H9 (cell line): ENCODE results near the gene NR2C1. TPM values are rescaled to one million over a fixed set of nuclear protein-coding genes. Genes with fewer than 3 reads are reported as not detected.

Experiments used
- DNase-seq: peaks from one replicate; pipeline ENCODE4 v3.0.0-alpha.2; 2017
- H2AFZ ChIP-seq: one replicate; pipeline ENCODE4 v1.6.1; 2013; ENCODE audit warnings: mild to moderate bottlenecking, low read length, control low read depth, moderate library complexity
- H2AK5ac ChIP-seq: 2 replicates; pipeline ENCODE4 v1.6.1; 2013; ENCODE audit warnings: low read length, control low read depth, mixed read lengths; ENCODE audit not compliant: insufficient read length
- H2BK120ac ChIP-seq: one replicate; pipeline ENCODE4 v1.6.1; 2013; ENCODE audit warnings: low read depth, mild to moderate bottlenecking, low read length, control low read depth, inconsistent platforms; ENCODE audit not compliant: poor library complexity, severe bottlenecking
- H2BK12ac ChIP-seq: 2 replicates; pipeline ENCODE4 v1.6.1; 2013; ENCODE audit warnings: low read length, control low read depth, mixed read lengths, low read depth; ENCODE audit not compliant: insufficient read length
- H2BK15ac ChIP-seq: 2 replicates; pipeline ENCODE4 v1.6.1; 2013; ENCODE audit warnings: low read depth, low read length, control low read depth
- H2BK20ac ChIP-seq: one replicate; pipeline ENCODE4 v1.6.1; 2013; ENCODE audit warnings: low read depth, mild to moderate bottlenecking, low read length, control low read depth, inconsistent platforms; ENCODE audit not compliant: poor library complexity, severe bottlenecking
- H2BK5ac ChIP-seq: 2 replicates; pipeline ENCODE4 v1.6.1; 2013; ENCODE audit warnings: low read length, control low read depth, mixed read lengths; ENCODE audit not compliant: insufficient read length
- H3K14ac ChIP-seq: 2 replicates; pipeline ENCODE4 v1.6.1; 2013; ENCODE audit warnings: low read length, control low read depth; ENCODE audit not compliant: insufficient read depth
- H3K18ac ChIP-seq: 2 replicates; pipeline ENCODE4 v1.6.1; 2013; ENCODE audit warnings: low read depth, mild to moderate bottlenecking, mixed read lengths, low read length, control low read depth; ENCODE audit not compliant: insufficient read length
- H3K23ac ChIP-seq: 2 replicates; pipeline ENCODE4 v1.6.1; 2013; ENCODE audit warnings: low read length, control low read depth, mixed read lengths, low read depth; ENCODE audit not compliant: insufficient read length
- H3K23me2 ChIP-seq: 2 replicates; pipeline ENCODE4 v1.6.1; 2013; ENCODE audit warnings: low read depth, mild to moderate bottlenecking, mixed read lengths, low read length, control low read depth; ENCODE audit not compliant: insufficient read length, poor library complexity, severe bottlenecking
- H3K27ac ChIP-seq: 2 replicates; pipeline ENCODE4 v1.5.1; 2013; ENCODE audit warnings: low read length, control low read depth, mixed read lengths, low read depth; ENCODE audit not compliant: insufficient read length
- H3K27me3 ChIP-seq: 2 replicates; pipeline ENCODE4 v1.6.1; 2013; ENCODE audit warnings: low read length, control low read depth, inconsistent platforms; ENCODE audit not compliant: insufficient read depth
- H3K4ac ChIP-seq: 2 replicates; pipeline ENCODE4 v1.6.1; 2013; ENCODE audit warnings: low read depth, mild to moderate bottlenecking, control low read depth, inconsistent platforms, low read length, moderate library complexity
- H3K4me1 ChIP-seq: 2 replicates; pipeline ENCODE4 v1.6.1; 2013; ENCODE audit warnings: low read length, control low read depth, inconsistent platforms; ENCODE audit not compliant: insufficient read depth
- H3K4me2 ChIP-seq: 2 replicates; pipeline ENCODE4 v1.6.1; 2013; ENCODE audit warnings: low read length, control low read depth, mixed read lengths; ENCODE audit not compliant: insufficient read length, insufficient read depth
- H3K56ac ChIP-seq: 2 replicates; pipeline ENCODE4 v1.6.1; 2013; ENCODE audit warnings: low read depth, mild to moderate bottlenecking, mixed read lengths, low read length, control low read depth; ENCODE audit not compliant: insufficient read length
- H3K79me1 ChIP-seq: 2 replicates; pipeline ENCODE4 v1.6.1; 2013; ENCODE audit warnings: low read depth, mild to moderate bottlenecking, moderate library complexity, low read length, control low read depth, inconsistent platforms; ENCODE audit not compliant: insufficient read depth, poor library complexity, severe bottlenecking
- H3K79me2 ChIP-seq: 2 replicates; pipeline ENCODE4 v1.6.1; 2013; ENCODE audit warnings: low read length, control low read depth, inconsistent platforms; ENCODE audit not compliant: insufficient read depth
- H3K9ac ChIP-seq: 2 replicates; pipeline ENCODE4 v1.6.1; 2013; ENCODE audit warnings: low read length, control low read depth, mixed read lengths; ENCODE audit not compliant: insufficient read length; ENCODE audit errors: extremely low read depth
- H3K9me3 ChIP-seq: one replicate; pipeline ENCODE4 v1.6.1; 2013; ENCODE audit warnings: low read depth, low read length, inconsistent platforms; ENCODE audit not compliant: control insufficient read depth
- H3T11ph ChIP-seq: one replicate; pipeline ENCODE4 v1.6.1; 2013; ENCODE audit warnings: mild to moderate bottlenecking, low read length, control low read depth, inconsistent platforms
- H4K20me1 ChIP-seq: one replicate; pipeline ENCODE4 v1.6.1; 2013; ENCODE audit not compliant: control insufficient read depth, insufficient read length, insufficient read depth
- H4K5ac ChIP-seq: 2 replicates; pipeline ENCODE4 v1.6.1; 2013; ENCODE audit warnings: low read depth, mild to moderate bottlenecking, mixed read lengths, low read length, control low read depth; ENCODE audit not compliant: insufficient read length
- H4K8ac ChIP-seq: replicated peaks from 2 replicates; pipeline ENCODE4 v1.6.1; 2013; ENCODE audit warnings: low read length, control low read depth, mixed read lengths, low read depth; ENCODE audit not compliant: insufficient read length
- H4K91ac ChIP-seq: 2 replicates; pipeline ENCODE4 v1.6.1; 2013; ENCODE audit warnings: low read depth, mild to moderate bottlenecking, moderate library complexity, mixed read lengths, low read length, control low read depth; ENCODE audit not compliant: insufficient read length
- H3K27ac Mint-ChIP-seq, 3 experiments: 2 replicates in 2 of 3; 3 replicates in 1 of 3; pipeline ENCODE4 v1.8.0; 2020 to 2021; ENCODE audit warnings: mixed read lengths in 3 of 3, mild to moderate bottlenecking in 1 of 3, moderate library complexity in 1 of 3
- H3K27me3 Mint-ChIP-seq: 2 replicates; pipeline ENCODE4 v1.8.0; 2021; ENCODE audit warnings: low read depth, mild to moderate bottlenecking, moderate library complexity, mixed read lengths
- H3K36me3 Mint-ChIP-seq, 3 experiments: 2 replicates in 2 of 3; 3 replicates in 1 of 3; pipeline ENCODE4 v1.8.0; 2020 to 2021; ENCODE audit warnings: low read depth in 3 of 3, mixed read lengths in 3 of 3; ENCODE audit not compliant: insufficient read depth in 1 of 3
- H3K4me1 Mint-ChIP-seq, 2 experiments: 2 replicates each; pipeline ENCODE4 v1.8.0; 2020; ENCODE audit warnings: mixed read lengths in 2 of 2
- H3K4me3 Mint-ChIP-seq, 2 experiments: 2 replicates in 1 of 2; 3 replicates in 1 of 2; pipeline ENCODE4 v1.8.0; 2020 to 2021; ENCODE audit warnings: mild to moderate bottlenecking in 2 of 2, mixed read lengths in 2 of 2, moderate library complexity in 1 of 2
- H3K9me3 Mint-ChIP-seq, 2 experiments: 2 replicates in 1 of 2; 3 replicates in 1 of 2; pipeline ENCODE4 v1.8.0; 2020; ENCODE audit warnings: mild to moderate bottlenecking in 2 of 2, mixed read lengths in 2 of 2, moderate library complexity in 1 of 2
- CTCF ChIP-seq: fragments of 200-600 bp; sonication (generic); conservative IDR thresholded peaks from 3 replicates; pipeline ENCODE4 v1.8.0; 2021; ENCODE audit warnings: antibody characterized with exemption, mild to moderate bottlenecking
- WGBS: extraction: QIAGEN DNeasy Blood & Tissue Kit; methylation state at CpG from one replicate; pipeline ENCODE4 v1.1.7; 2013; ENCODE audit warnings: missing lambda C conversion rate, low lambda C conversion rate, mixed read lengths; ENCODE audit not compliant: insufficient read length; ENCODE audit errors: extremely low coverage; 5-methylcytosine and 5-hydroxymethylcytosine counted together
- total RNA-seq: library from RNA; stranded (reverse); gene quantifications from 2 replicates; pipeline ENCODE4 v1.2.1, GENCODE V29; 2021

The NR2C1 gene
- total RNA-seq, 1 experiment from 2014 or later, result 47.0 TPM

GRCh38 chr12:95099270-95099790, 25.9 kb upstream of the NR2C1 start:
- WGBS, result no CpG with 5 or more reads among the region's 4 CpGs
- H4K5ac ChIP-seq, result no peak overlapping the region
- no peak overlapping the region for H3K4ac ChIP-seq
- H3K79me1 ChIP-seq, result no peaks in the 10 kb centered on the region
- no peak overlapping the region for H3K56ac ChIP-seq
- H3K27ac ChIP-seq, result no peak overlapping the region
- no peak overlapping the region for H4K8ac ChIP-seq
- H3T11ph ChIP-seq, result no peak overlapping the region
- H4K20me1 ChIP-seq, result no peaks in the 10 kb centered on the region
- DNase-seq, result no peak
- no peak overlapping the region for H3K18ac ChIP-seq
- no peak overlapping the region for H3K23ac ChIP-seq
- no peak overlapping the region for H2BK15ac ChIP-seq
- no peaks in the 10 kb centered on the region for H3K4me1 ChIP-seq
- no peaks in the 10 kb centered on the region for H3K27me3 ChIP-seq
- Mint-ChIP-seq H3K27me3 (no peaks in the 10 kb centered on the region), H3K9me3 (no peaks in the 10 kb centered on the region; a peak in 1 of 5 replicates), H3K36me3 (peaks cover 6 to 57% (median 53%) of the 10 kb centered on the region in 3 experiments; a peak in 6 of 7 replicates), H3K4me1 (no peaks in the 10 kb centered on the region), H3K4me3 (no peak overlapping the region; a peak in 1 of 5 replicates), H3K27ac (no peak overlapping the region)
- H3K79me2 ChIP-seq, result no peaks in the 10 kb centered on the region
- no peak overlapping the region for H2AK5ac ChIP-seq
- no peak overlapping the region for H4K91ac ChIP-seq
- H2AFZ ChIP-seq, result no peak overlapping the region
- no peak for TF ChIP-seq CTCF
- H3K9ac ChIP-seq, result no peak overlapping the region
- H3K4me2 ChIP-seq, result no peak overlapping the region
- H2BK12ac ChIP-seq, result no peak overlapping the region
- no peak overlapping the region for H2BK20ac ChIP-seq
- H3K23me2 ChIP-seq, result no peaks in the 10 kb centered on the region
- H2BK5ac ChIP-seq, result no peak overlapping the region
- no peaks in the 10 kb centered on the region for H3K9me3 ChIP-seq
- no peak overlapping the region for H3K14ac ChIP-seq
- H2BK120ac ChIP-seq, result no peak overlapping the region
